ENCODE measurements around the gene SORCS2.

The SORCS2 gene

GRCh38 chr4:7172508-7172907, 19.8 kb upstream of the SORCS2 start:
- no peak for TF ChIP-seq CTCF (IDR thresholded peaks at IDR 0.05; ENCODE audit: control extremely low read depth, extremely low read depth, low read depth, missing control alignments)
- ChIA-PET CTCF (no interaction called here), POLR2A (no interaction called here)
- DNase-seq (ENCODE audit: extremely low spot score): no peak

GRCh38 chr4:7172946-7173345, 19.4 kb upstream of the SORCS2 start:
- CTCF ChIA-PET: no interaction called here
- no peak for TF ChIP-seq CTCF (IDR thresholded peaks at IDR 0.05; ENCODE audit: control extremely low read depth, extremely low read depth, low read depth, missing control alignments)
- POLR2A ChIA-PET: no interaction called here
- DNase-seq (ENCODE audit: extremely low spot score): no peak

- POLR2A ChIA-PET: no interaction called here
- TF ChIP-seq CTCF (IDR thresholded peaks at IDR 0.05; ENCODE audit: control extremely low read depth, extremely low read depth, low read depth, missing control alignments): no peak
- no peak for DNase-seq (ENCODE audit: extremely low spot score)
- CTCF ChIA-PET: no interaction called here
Observed at GRCh38 chr4:7173841-7174449, 18.4 kb upstream of the SORCS2 start.

- CTCF ChIA-PET: no interaction called here
- POLR2A ChIA-PET: no interaction called here
- TF ChIP-seq CTCF (IDR thresholded peaks at IDR 0.05; ENCODE audit: control extremely low read depth, extremely low read depth, low read depth, missing control alignments): no peak
Observed at GRCh38 chr4:7179158-7179557, 13.2 kb upstream of the SORCS2 start.

GRCh38 chr4:7180938-7181337, 11.4 kb upstream of the SORCS2 start:
- CTCF ChIA-PET: no interaction called here
- no peak for DNase-seq (ENCODE audit: extremely low spot score)

More at GRCh38 chr4:7179158-7179557, 13.2 kb upstream of the SORCS2 start:
- no peak for DNase-seq (ENCODE audit: extremely low spot score)

GRCh38 chr4:7182616-7183015, 9.7 kb upstream of the SORCS2 start:
- ChIA-PET POLR2A (interaction anchor here (0.6 kb wide), 1 partner anchor 806 kb away, joined by 3 read pairs; no protein-coding TSS in a partner anchor), CTCF (no interaction called here)
- no peak for DNase-seq (ENCODE audit: extremely low spot score)
- no peak for TF ChIP-seq CTCF (IDR thresholded peaks at IDR 0.05; ENCODE audit: control extremely low read depth, extremely low read depth, low read depth, missing control alignments)

More at GRCh38 chr4:7180938-7181337, 11.4 kb upstream of the SORCS2 start:
- POLR2A ChIA-PET: no interaction called here
- no peak for TF ChIP-seq CTCF (IDR thresholded peaks at IDR 0.05; ENCODE audit: control extremely low read depth, extremely low read depth, low read depth, missing control alignments)

Measured in GM10248 (cell line).